HG03378 (cell line): Measurements from ENCODE around the gene HIPK3.
A peak's percentile ranks its signal among the peaks of the same experiment; 100 is the strongest.

Experiments used
- ATAC-seq: cut with Tn5 transposase; IDR thresholded peaks from one replicate; pipeline ENCODE4 v1.9.1; 2021; ENCODE audit warnings: mild to moderate bottlenecking, moderate library complexity; ENCODE audit not compliant: unreplicated experiment

Gene HIPK3

DNA sequence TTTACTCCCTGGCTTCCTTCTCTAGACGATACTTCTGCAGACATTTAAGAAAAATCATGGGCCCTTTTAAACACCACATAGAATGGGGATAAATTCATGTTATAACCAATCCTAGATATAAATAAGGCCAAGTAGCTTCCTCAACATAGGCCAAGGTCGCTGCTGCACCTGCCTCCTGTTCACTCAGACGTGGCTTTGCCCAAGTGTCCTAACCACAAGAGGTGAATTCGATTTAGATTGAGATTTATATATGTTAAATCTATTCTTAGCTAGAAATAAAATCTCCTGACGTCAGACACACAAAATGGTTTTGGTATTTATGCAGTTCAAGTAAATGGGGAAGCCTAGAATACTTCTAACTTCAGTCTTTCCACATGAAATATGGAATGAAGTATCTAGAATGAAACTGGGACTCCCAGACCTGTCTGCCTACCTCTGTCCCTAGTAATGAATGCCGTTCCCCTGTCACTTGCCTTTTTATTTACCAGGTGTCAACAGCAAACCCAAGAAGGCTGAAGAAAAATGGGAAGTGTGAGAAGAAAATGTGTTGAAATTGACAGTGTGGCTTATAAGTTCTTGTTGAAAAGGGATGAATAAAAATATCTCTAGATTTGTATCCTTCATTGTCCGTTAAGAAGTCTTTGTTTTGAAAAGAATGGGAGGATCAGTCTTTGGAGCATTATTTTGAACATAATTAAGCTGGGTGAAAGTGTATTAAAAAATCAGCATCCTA, 131.8 kb downstream of the HIPK3 start:
- ATAC-seq, result no peak

DNA sequence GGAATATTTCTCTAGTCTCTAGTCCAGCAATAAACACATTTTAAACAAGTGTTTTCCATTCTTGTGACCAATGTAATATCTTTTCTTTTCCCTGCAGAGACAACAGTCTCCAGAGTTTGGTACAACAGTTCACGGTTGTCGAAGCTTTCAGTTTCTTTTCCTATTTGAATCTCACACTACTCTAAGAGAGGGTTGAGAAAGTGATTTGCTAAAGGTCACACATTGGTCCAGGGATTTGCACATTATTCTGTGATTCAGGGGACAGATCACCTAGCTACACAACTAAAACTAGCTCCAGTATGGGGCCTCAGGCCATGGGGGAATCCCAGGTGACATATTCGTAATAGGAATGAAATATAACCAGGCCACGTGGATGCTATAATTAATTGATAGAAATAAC, 132.5 kb downstream of the HIPK3 start:
- peak; percentile 57 for ATAC-seq

DNA sequence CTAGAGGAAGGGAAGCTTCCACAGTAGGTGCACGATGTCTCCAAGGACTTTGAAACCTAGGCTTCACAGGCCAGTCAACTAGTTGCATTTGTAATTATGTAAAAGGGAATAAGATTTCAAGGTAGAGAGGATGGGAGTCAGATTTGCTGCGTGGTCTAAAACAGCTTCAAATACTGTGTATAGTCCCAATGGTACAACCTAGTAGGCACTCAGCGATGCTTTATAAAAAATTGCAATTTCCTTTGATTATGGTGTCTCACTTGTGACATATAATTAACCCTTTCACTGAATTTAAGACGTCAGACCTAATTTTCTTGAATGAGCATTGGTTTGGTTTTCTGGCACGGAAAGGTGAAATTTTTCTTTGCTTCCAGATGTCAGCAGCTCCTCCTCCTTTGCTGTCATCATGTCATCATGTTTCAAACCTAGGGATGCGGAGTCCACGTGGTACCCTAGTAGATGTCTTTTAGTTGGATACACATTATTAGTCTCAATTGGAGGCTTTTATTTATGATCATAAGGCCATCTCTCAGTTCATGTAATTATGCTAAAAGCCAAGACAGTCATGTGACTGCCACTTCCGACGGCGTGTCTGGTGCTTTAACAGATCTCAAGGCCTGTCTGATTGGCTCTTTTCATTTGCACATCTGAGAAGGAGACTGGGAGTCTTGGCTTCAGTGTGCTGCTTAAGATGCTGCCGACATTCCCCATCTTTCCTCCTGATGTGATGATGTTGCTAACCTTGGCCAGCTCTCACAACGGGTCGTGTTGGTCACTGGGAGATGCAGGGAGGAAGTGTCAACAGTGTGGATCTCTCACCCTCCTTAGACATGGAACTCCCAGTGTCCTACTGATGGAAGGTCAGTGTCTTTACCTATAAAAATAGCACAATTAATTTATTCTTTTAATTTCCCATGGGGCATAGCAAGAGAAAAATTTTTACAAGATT, 134.0 kb downstream of the HIPK3 start:
- no peak for ATAC-seq

DNA sequence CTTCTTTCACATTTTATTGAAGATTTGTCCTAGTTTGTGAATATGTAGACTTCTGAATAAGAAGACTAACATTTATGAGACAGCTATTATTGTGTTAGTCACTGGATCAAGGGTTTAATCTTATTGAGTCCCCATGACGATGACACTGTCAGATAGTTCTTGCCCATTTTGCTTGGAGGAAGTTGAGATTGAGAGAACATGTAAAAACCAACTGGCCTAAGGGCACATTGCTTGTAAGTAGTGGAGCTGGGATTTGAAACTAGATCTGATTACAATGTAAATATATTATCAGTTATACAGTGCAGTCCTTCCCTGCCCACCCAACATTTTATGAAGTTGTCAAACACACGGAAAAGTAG, 134.7 kb downstream of the HIPK3 start:
- no peak for ATAC-seq

DNA sequence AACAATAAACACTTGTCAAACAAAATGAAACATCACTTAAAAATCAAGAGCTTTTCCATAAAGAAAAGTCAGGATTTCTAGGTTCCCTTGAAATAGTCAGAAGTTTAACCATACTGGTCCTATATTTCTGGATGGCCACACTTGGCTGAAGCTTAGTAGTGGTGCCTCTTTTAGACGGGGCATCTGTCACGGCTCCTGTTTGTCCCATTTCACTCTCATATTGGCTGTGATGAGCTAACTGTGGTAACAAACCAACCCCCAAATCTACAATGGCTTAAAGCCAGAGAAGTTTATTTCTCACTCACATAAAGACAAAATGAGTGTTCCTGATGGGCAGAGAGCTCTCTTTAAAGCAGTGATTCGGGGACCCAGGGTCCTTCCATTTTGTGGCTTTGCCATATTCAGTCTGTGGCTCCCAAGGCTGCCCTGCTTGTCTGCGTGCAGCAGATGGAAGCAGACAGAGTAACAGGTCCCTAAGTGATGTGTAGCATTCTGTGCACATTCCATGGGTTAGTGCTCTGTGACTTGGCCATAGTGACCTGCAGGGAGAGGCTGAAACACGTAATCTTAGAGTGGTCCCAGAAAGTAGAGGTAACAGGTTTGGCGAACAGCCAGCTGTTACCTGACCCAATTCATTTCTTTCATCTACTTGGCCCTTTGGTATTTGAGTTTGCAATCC, 137.4 kb downstream of the HIPK3 start:
- no peak for ATAC-seq

DNA sequence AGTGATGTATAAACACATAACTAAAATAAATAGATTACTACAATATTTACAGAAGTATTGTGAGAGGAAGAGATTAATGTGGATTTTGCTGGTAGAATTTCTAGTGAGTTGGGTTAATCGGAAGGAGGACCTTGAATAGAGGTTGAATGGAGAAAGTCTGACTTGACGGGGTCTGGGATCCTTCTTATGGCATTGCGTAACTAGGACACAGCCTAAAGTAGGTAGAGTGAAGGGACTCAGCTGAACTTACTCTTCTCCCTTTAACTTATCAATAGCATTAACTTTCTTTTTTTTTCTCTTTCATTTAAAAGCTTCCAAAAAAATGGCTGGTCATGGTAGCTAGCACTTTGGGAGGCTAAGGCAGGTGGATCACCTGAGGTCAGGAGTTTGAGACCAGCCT, 139.2 kb downstream of the HIPK3 start:
- no peak for ATAC-seq

DNA sequence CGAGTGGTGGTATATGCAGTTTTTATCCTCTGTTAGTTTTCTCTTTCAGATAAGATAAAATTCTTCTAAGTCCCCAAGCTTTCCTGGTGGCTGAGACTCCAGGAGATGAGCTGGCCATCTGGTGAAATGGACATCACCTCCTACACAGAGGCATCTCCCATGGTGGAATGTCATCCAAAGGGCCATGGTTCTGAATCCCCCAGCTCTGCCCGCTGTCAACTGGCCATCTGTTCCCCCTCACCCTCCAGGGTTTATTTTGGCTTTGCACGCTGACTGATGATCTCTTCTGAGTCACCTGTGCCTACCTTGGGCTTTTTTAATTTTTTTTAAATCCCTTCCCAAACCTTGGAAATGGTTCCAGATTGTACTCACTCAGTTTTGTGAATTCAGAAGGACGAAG, 142.2 kb downstream of the HIPK3 start:
- ATAC-seq, result no peak

DNA sequence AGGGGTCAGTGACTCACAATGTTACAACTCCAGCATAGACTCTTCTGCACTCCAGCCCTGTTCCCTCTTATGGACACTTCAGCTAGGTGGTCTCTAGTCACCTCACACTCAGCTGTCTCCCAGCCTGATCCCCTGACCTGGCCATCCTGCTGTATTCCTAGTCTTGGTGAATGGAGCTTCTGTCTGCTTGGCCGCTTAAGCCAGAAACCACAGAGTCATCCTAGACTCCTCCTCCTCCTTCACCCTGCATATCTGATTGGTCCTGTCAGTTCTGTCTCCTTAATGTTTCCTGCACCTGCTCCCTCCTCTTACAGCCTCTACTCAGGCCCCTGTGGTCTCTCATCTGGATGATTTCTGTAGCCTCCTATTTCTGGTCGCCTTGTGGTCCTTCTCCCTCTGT, 144.9 kb downstream of the HIPK3 start:
- ATAC-seq, result no peak

DNA sequence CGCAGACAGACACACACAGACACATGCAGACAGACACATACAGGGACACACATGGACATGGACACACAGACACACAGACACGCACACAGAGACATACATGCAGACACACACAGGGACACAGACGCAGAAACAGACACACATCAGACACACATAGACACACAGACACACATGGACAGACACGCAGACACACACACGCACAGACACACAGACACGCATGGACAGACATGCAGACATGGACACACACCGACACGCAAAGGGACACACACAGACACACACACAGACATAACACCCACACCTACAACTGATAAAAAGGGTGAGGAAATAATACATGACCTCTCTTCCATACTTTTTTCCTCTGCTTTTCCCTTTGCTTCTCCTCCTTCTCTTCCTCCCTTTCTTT, 146.2 kb downstream of the HIPK3 start:
- ATAC-seq, result no peak

DNA sequence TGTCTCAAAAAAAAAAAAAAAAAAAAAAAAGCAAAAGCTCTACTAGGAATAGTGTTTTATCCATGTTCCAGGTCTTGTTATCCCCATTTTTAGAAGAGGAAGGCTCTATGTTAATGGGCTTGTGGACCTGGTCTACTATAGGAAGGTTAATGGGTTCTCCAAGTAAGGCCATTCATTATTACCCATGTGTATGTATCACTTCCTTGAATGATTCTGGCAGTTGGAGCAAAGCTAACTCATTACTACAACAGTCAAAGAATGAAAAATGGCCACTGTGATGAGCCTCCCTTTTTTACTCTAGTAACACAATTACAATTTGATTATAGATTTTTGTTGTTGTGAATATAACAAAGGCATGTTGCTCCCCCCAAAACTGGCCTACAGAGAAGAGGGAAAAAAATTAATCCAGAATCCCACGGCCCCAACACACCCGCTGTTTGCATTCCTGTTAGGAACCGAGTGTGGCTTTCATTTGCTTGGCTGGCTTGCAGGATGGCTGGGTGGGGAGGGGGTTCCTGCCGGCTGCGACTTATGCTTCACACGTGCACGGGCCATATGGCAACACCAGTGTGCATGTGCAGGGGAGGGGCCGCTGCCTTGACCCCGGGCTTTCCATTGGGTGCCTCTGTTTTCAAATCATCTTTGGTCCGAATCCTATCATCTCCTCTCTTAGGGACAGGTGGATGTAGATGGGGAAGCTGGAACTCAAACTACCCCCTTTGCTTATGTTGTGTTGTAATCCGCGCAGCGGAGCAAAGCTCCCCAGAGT, 148.8 kb downstream of the HIPK3 start:
- ATAC-seq, result no peak
